Heart right ventricle (tissue), 16 donors: ENCODE measurements around the gene AIG1. TPM values are rescaled to one million over a fixed set of nuclear protein-coding genes. Genes with fewer than 3 reads are reported as not detected.

Experiments used
- ATAC-seq, 8 donors: fragments of 200-7000 bp; cut with Tn5 transposase; one replicate each; pipeline ENCODE4 v1.9.1; 2020; ENCODE audit warnings: mild to moderate bottlenecking in 8 of 8, moderate library complexity in 8 of 8, moderate number of reproducible peaks in 1 of 8
- DNase-seq, 2 donors: peaks; one replicate each; pipeline ENCODE4 v3.0.0-alpha.2; 2020
- H3K27ac ChIP-seq, 10 donors: fragments of 200-600 bp; sonication (generic) in 2 of 10; one replicate each; pipeline versions ENCODE4 v1.5.0 to v1.8.0; 2020 to 2022; ENCODE audit warnings: mild to moderate bottlenecking in 3 of 10
- H3K27me3 ChIP-seq, 7 donors: fragments of 200-600 bp; one replicate each; pipeline ENCODE4 v1.8.0; 2021 to 2022; ENCODE audit warnings: mild to moderate bottlenecking in 2 of 7
- H3K36me3 ChIP-seq, 9 donors: fragments of 200-600 bp; sonication (generic) in 1 of 9; one replicate each; pipeline versions ENCODE4 v1.5.0 to v1.8.0; 2020 to 2022; ENCODE audit warnings: mild to moderate bottlenecking in 2 of 9
- H3K4me1 ChIP-seq, 9 donors: fragments of 200-600 bp; sonication (generic) in 1 of 9; one replicate each; pipeline versions ENCODE4 v1.5.0 to v1.8.0; 2020 to 2022; ENCODE audit warnings: mild to moderate bottlenecking in 4 of 9
- H3K4me3 ChIP-seq, 10 donors: fragments of 200-600 bp; sonication (generic) in 2 of 10; one replicate each; pipeline versions ENCODE4 v1.5.0 to v1.8.0; 2020 to 2022; ENCODE audit warnings: mild to moderate bottlenecking in 7 of 10, moderate library complexity in 2 of 10
- H3K9me3 ChIP-seq, 11 donors: fragments of 200-600 bp in 10 of 11; sonication (generic) in 2 of 11; one replicate each; pipeline versions ENCODE4 v1.5.0 to v1.8.0; 2013 to 2022; ENCODE audit warnings: mild to moderate bottlenecking in 2 of 11, control low read depth in 1 of 11, moderate library complexity in 1 of 11
- WGBS, 2 donors: extraction: QIAGEN DNeasy Blood & Tissue Kit; methylation state at CpG; one replicate each; pipeline ENCODE4 v1.1.7; 2013; ENCODE audit warnings: inconsistent platforms in 1 of 2; 5-methylcytosine and 5-hydroxymethylcytosine counted together
- intact Hi-C, 10 donors: fragments of 100-400 bp; cut with DNase I; formaldehyde crosslinking; loops; one replicate each; pipeline versions ENCODE4 v1.11.1 to v1.14.2; 2022
- polyA plus RNA-seq, 2 donors: library from polyadenylated mRNA; stranded (reverse); fragments of 200-250 nt; gene quantifications; one replicate each; pipeline ENCODE4 v1.2.3, GENCODE V29; 2013
- total RNA-seq, 10 donors: library from RNA; stranded (reverse); fragmentation: NEBNext Ultra II Directional in 3 of 10; extraction: Animal tissue kit (Norgen Biotek cat#: 25700) in 3 of 10; gene quantifications; one replicate each; pipeline versions ENCODE4 v1.2.1 to v1.2.4, GENCODE V29; 2021 to 2023
- TF ChIP-seq, protein P1 (sequence below), 9 donors: fragments of 200-600 bp; sonication (generic) in 2 of 9; IDR thresholded peaks; one replicate each; pipeline versions ENCODE4 v1.5.0 to v1.8.0; 2021 to 2022; ENCODE audit warnings: antibody characterized with exemption in 9 of 9, mild to moderate bottlenecking in 5 of 9, moderate library complexity in 1 of 9
- donor health status: Arrhythmogenic right ventricular cardiomyopathy.
- donor health status: ischemic (EF 13 %, LVEDD 7.1; RV severe dilation, severe dysfunction).
- donor health status: healthy with polysubstance abuse.
- donor health status: DM: no; HTN: yes; CAD: no.
- donor health status: DM: no; HTN: no; CAD: no.
- donor health status: ischemic (EF 25% LVEDD 6.9; RV normal size, moderate dysfunction).
- donor health status: ischemic (EF 25% LVEDD 5.7; RV mildly dilated, moderate dysfunction).
- donor health status: healthy.
- donor health status: DM: yes; HTN: yes; CAD: no.
- donor health status: Ischemic cardiomyopathy.
- donor health status: ischemic (EF 35%, LVEDD 5.7; RV mildly dilated, moderate dysfunction).
- donor health status: nonischemic (EF 11% LVEDD 7.7; RV severe dilation, severe dysfunction).
- donor health status: DM: yes; HTN: yes; CAD: no.
- donor health status: PGD.
- donor health status: ischemic (EF 29% LVEDD 5.4; RV normal size, mild dysfunction).
- donor health status: nonischemic (EF 23%, LVEDD 6.1; RV moderate dilation, normal function).

AIG1 gene
- total and polyA plus RNA-seq, 12 donors, result 17.4 to 83.2 (median 66.2) TPM

- TF ChIP-seq, protein P1, sequence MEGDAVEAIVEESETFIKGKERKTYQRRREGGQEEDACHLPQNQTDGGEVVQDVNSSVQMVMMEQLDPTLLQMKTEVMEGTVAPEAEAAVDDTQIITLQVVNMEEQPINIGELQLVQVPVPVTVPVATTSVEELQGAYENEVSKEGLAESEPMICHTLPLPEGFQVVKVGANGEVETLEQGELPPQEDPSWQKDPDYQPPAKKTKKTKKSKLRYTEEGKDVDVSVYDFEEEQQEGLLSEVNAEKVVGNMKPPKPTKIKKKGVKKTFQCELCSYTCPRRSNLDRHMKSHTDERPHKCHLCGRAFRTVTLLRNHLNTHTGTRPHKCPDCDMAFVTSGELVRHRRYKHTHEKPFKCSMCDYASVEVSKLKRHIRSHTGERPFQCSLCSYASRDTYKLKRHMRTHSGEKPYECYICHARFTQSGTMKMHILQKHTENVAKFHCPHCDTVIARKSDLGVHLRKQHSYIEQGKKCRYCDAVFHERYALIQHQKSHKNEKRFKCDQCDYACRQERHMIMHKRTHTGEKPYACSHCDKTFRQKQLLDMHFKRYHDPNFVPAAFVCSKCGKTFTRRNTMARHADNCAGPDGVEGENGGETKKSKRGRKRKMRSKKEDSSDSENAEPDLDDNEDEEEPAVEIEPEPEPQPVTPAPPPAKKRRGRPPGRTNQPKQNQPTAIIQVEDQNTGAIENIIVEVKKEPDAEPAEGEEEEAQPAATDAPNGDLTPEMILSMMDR (IDR thresholded peaks at IDR 0.05), result no peak
- Histone ChIP-seq H3K4me3 (no peak overlapping the region), H3K27ac (no peak overlapping the region), H3K36me3 (no peaks in the 10 kb centered on the region), H3K4me1 (peaks cover 0 to 16% (median 5%) of the 10 kb centered on the region in 9 donors), H3K9me3 (no peaks in the 10 kb centered on the region), H3K27me3 (no peaks in the 10 kb centered on the region)
- ATAC-seq (no peak), DNase-seq (no peak)
- 80 to 81% methylated on average over 4 of the region's 4 CpGs for WGBS, 2 donors
- intact Hi-C loops, result no loop called here
These were observed 49.9 kb downstream of the AIG1 start for GRCh38 chr6:143110572-143110971.

DNA sequence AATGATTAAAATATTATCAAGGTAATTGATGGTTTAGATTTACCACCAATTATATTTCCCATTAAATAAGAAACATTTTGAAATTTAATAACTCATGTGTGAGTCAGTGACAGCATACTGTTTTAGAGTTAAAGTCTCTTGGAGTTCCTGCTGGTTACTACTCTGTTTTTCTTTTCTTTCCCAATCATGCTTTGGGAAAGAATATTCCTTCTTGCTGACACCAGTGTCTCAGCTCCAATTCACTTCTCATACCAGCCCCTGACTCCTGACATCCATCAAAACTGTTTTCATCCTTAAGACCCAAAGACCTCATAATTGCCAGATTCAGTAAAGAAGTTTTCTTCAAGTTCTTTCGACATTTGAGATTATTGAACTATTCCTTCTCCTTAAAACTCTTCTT is 50.3 kb downstream of the AIG1 start:
- Histone ChIP-seq H3K27ac (no peak overlapping the region), H3K4me1 (peaks cover 0 to 16% (median 5%) of the 10 kb centered on the region in 9 donors), H3K9me3 (no peaks in the 10 kb centered on the region), H3K4me3 (no peak overlapping the region), H3K27me3 (no peaks in the 10 kb centered on the region), H3K36me3 (no peaks in the 10 kb centered on the region)
- TF ChIP-seq, protein P1 (IDR thresholded peaks at IDR 0.05), result no peak
- WGBS, 2 donors, result 93 to 100% methylated on average over 1 of the region's 1 CpG
- DNase-seq, result no peak
- intact Hi-C loops, result no loop called here
- no peak for ATAC-seq

- no peak overlapping the region for H3K4me3 ChIP-seq
- no peaks in the 10 kb centered on the region for H3K27me3 ChIP-seq
- TF ChIP-seq, protein P1 (IDR thresholded peaks at IDR 0.05), result no peak
- DNase-seq (no peak), ATAC-seq (no peak)
- H3K9me3 ChIP-seq, result no peaks in the 10 kb centered on the region
- H3K36me3 ChIP-seq, result no peaks in the 10 kb centered on the region
- intact Hi-C loops, result no loop called here
- 85% methylated on average over 4 of the region's 4 CpGs for WGBS, 2 donors
- H3K27ac ChIP-seq, result no peak overlapping the region
- H3K4me1 ChIP-seq, result peaks cover 0 to 16% (median 5%) of the 10 kb centered on the region in 9 donors
These were observed 50.8 kb downstream of the AIG1 start for GRCh38 chr6:143111443-143111842.

DNA sequence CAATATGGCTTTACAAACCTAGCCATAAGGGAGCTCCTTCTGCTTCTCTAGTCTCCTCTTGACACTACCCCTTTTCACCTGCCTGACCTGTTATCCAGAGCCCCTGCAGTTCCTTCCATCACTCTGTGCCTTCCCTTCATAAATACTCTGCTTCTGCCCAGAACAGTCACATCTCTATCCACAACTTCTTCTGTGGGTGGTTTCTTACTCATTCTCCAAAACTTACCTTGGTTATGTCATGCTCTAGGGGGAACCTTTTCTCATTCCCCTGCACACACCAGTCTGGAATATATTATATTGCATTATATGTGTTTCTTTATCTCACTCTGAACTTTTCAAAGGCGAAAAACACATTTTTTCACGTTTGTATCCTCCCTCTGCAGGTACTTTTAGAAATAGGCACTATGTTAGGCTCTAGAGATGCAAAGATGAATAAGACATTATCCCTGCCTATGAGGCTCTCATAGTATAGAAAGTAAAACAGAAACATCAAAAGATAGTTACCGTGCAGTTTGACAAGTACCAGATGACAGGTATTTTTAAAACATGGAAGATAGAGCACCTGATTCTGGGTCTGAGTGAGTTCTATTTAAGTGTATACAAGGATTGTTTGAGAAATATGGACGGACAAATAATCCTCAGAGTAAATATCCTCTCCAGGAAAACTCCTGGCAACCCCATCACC is 51.5 kb downstream of the AIG1 start:
- Histone ChIP-seq H3K36me3 (no peaks in the 10 kb centered on the region), H3K4me1 (peaks cover 0 to 11% (median 5%) of the 10 kb centered on the region in 9 donors), H3K9me3 (no peaks in the 10 kb centered on the region), H3K4me3 (no peak overlapping the region), H3K27ac (no peak overlapping the region), H3K27me3 (no peaks in the 10 kb centered on the region)
- DNase-seq (no peak), ATAC-seq (no peak)
- WGBS, 2 donors, result 71 to 75% methylated on average over 4 of the region's 4 CpGs
- intact Hi-C loops, result no loop called here
- TF ChIP-seq, protein P1 (IDR thresholded peaks at IDR 0.05), result no peak
